Neural progenitor cell (in vitro differentiated cells): ENCODE measurements around the gene CLEC10A. TPM values are rescaled to one million over a fixed set of nuclear protein-coding genes. Genes with fewer than 3 reads are reported as not detected.

Experiments
- DNase-seq: peaks from one replicate; pipeline ENCODE4 v3.0.0-alpha.2; 2016; ENCODE audit warnings: low spot score
- H2AFZ ChIP-seq: fragments of 200-600 bp; sonication (generic); replicated peaks from 2 replicates; pipeline ENCODE4 v1.6.1; 2016; ENCODE audit warnings: antibody characterized with exemption
- H3F3A ChIP-seq: fragments of 200-600 bp; sonication (generic); 2 replicates; pipeline ENCODE4 v1.6.1; 2016; ENCODE audit warnings: antibody characterized with exemption, low read depth
- H3K27ac ChIP-seq: fragments of 200-600 bp; sonication (generic); 2 replicates; pipeline ENCODE4 v1.5.1; 2016; ENCODE audit warnings: mild to moderate bottlenecking
- H3K27me3 ChIP-seq: fragments of 200-600 bp; sonication (generic); 2 replicates; pipeline ENCODE4 v1.6.1; 2016; ENCODE audit warnings: mild to moderate bottlenecking, moderate library complexity
- H3K36me3 ChIP-seq: fragments of 200-600 bp; sonication (generic); 2 replicates; pipeline ENCODE4 v1.5.1; 2016
- H3K4me1 ChIP-seq: fragments of 200-600 bp; sonication (generic); 2 replicates; pipeline ENCODE4 v1.6.1; 2016; ENCODE audit warnings: mixed run types
- H3K4me2 ChIP-seq: fragments of 200-600 bp; sonication (generic); 2 replicates; pipeline ENCODE4 v1.6.1; 2016
- H3K4me3 ChIP-seq: fragments of 200-600 bp; sonication (generic); 2 replicates; pipeline ENCODE4 v1.5.1; 2016
- H3K79me2 ChIP-seq: fragments of 200-600 bp; sonication (generic); 2 replicates; pipeline ENCODE4 v1.6.1; 2016; ENCODE audit warnings: low read depth
- H3K9ac ChIP-seq: fragments of 200-600 bp; sonication (generic); 2 replicates; pipeline ENCODE4 v1.6.1; 2016
- H3K9me3 ChIP-seq: fragments of 200-600 bp; sonication (generic); 2 replicates; pipeline ENCODE4 v1.5.1; 2016; ENCODE audit warnings: low read depth
- H4K20me1 ChIP-seq: fragments of 200-600 bp; sonication (generic); 2 replicates; pipeline ENCODE4 v1.6.1; 2016; ENCODE audit warnings: low read depth
- H3K27ac Mint-ChIP-seq: 3 replicates; pipeline ENCODE4 v1.8.0; 2021; ENCODE audit warnings: mixed read lengths
- H3K27me3 Mint-ChIP-seq: 2 replicates; pipeline ENCODE4 v1.8.0; 2022; ENCODE audit warnings: low read depth, mild to moderate bottlenecking, inconsistent platforms, moderate library complexity, mixed read lengths; ENCODE audit not compliant: insufficient read depth
- H3K36me3 Mint-ChIP-seq: 3 replicates; pipeline ENCODE4 v1.8.0; 2021; ENCODE audit warnings: mixed read lengths
- H3K4me1 Mint-ChIP-seq: 3 replicates; pipeline ENCODE4 v1.8.0; 2021; ENCODE audit warnings: mixed read lengths
- H3K4me3 Mint-ChIP-seq: 3 replicates; pipeline ENCODE4 v1.8.0; 2021; ENCODE audit warnings: mild to moderate bottlenecking, moderate library complexity, mixed read lengths
- H3K9me3 Mint-ChIP-seq: 3 replicates; pipeline ENCODE4 v1.8.0; 2020; ENCODE audit warnings: mixed read lengths
- EZH2 ChIP-seq: fragments of 200-600 bp; sonication (generic); IDR thresholded peaks from 2 replicates; pipeline ENCODE4 v1.6.1; 2017; ENCODE audit warnings: antibody characterized with exemption, mild to moderate bottlenecking, moderate library complexity
- EZH2phosphoT487 ChIP-seq: fragments of 200-600 bp; sonication (generic); IDR thresholded peaks from 2 replicates; pipeline ENCODE4 v1.6.1; 2017; ENCODE audit warnings: antibody characterized with exemption
- total RNA-seq: library from RNA; depleted of rRNA; stranded (reverse); fragments of >200 nt; gene quantifications from 2 replicates; pipeline ENCODE4 v1.2.3, GENCODE V29; 2015; ENCODE audit warnings: low replicate concordance
- TF ChIP-seq, protein P1 (sequence below): fragments of 200-600 bp; sonication (generic); IDR thresholded peaks from 2 replicates; pipeline ENCODE4 v1.5.1; 2017; ENCODE audit warnings: antibody characterized with exemption, mild to moderate bottlenecking

CLEC10A gene
- total RNA-seq, 1 donor from 2014 or later = not detected

DNA sequence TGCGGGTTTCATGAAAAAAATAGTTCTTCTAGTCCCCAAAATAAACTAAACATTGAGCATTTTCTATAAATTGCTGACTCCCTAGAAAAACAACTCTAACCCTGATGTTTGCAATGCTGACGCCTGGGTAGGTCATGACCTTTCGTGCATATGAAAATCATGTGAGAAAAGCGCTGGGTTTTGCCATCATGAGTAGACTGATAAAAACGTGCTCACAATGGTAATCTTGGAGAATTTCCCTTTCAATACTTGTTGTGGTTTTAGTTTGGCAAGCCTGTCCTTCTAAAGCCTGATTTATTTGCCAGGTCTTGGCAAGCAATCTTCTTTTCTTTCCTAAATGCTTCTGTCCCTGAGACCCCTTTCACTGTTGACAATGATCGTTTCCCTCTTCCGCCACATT is 4.0 kb upstream of the CLEC10A start:
- Mint-ChIP-seq H3K36me3 (no peaks in the 10 kb centered on the region), H3K9me3 (peaks cover 9% of the 10 kb centered on the region), H3K27ac (no peak overlapping the region), H3K4me3 (no peak overlapping the region), H3K4me1 (peaks cover 5% of the 10 kb centered on the region), H3K27me3 (peaks cover 16% of the 10 kb centered on the region)
- Histone ChIP-seq H3K9me3 (no peaks in the 10 kb centered on the region), H3K4me3 (no peak overlapping the region), H3K4me1 (no peaks in the 10 kb centered on the region), H3K27me3 (no peaks in the 10 kb centered on the region), H3K27ac (no peak overlapping the region), H3F3A (no peaks in the 10 kb centered on the region), H2AFZ (no peak overlapping the region), H3K4me2 (no peak overlapping the region), H3K9ac (no peak overlapping the region), H3K79me2 (no peaks in the 10 kb centered on the region), H3K36me3 (no peaks in the 10 kb centered on the region), H4K20me1 (no peaks in the 10 kb centered on the region)
- TF ChIP-seq, protein P1, sequence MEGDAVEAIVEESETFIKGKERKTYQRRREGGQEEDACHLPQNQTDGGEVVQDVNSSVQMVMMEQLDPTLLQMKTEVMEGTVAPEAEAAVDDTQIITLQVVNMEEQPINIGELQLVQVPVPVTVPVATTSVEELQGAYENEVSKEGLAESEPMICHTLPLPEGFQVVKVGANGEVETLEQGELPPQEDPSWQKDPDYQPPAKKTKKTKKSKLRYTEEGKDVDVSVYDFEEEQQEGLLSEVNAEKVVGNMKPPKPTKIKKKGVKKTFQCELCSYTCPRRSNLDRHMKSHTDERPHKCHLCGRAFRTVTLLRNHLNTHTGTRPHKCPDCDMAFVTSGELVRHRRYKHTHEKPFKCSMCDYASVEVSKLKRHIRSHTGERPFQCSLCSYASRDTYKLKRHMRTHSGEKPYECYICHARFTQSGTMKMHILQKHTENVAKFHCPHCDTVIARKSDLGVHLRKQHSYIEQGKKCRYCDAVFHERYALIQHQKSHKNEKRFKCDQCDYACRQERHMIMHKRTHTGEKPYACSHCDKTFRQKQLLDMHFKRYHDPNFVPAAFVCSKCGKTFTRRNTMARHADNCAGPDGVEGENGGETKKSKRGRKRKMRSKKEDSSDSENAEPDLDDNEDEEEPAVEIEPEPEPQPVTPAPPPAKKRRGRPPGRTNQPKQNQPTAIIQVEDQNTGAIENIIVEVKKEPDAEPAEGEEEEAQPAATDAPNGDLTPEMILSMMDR = no peak
- no peak for TF ChIP-seq EZH2
- no peak for DNase-seq

DNA sequence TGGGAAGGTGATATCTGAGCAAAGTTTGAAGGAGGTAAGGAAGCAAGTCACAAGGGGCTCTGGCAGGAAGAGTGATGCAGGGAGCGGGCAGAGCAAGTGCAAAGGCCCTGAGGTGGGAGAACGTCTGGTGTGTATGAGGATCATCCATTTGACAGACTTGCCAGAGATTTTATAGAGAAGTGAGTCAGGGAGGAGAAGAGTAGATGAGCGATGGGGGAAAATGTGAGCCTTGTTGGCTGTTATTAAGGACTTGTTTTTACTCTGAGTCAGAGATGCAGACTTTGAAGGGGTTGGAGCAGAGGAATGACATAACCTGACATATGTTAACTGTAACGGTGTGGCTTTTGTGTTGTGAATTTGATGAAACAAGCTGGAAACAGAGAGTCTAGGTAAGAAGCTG is 3.5 kb upstream of the CLEC10A start:
- H3K27ac ChIP-seq = no peak overlapping the region
- H3K4me3 ChIP-seq = no peak overlapping the region
- H2AFZ ChIP-seq = no peak overlapping the region
- Mint-ChIP-seq H3K4me1 (peaks cover 5% of the 10 kb centered on the region), H3K36me3 (no peaks in the 10 kb centered on the region), H3K27me3 (peaks cover 18% of the 10 kb centered on the region), H3K9me3 (peaks cover 7% of the 10 kb centered on the region), H3K27ac (no peak overlapping the region), H3K4me3 (no peak overlapping the region)
- no peak overlapping the region for H3K9ac ChIP-seq
- DNase-seq = no peak
- no peaks in the 10 kb centered on the region for H3K9me3 ChIP-seq
- no peaks in the 10 kb centered on the region for H3K79me2 ChIP-seq
- H3K36me3 ChIP-seq = no peaks in the 10 kb centered on the region
- H3K4me1 ChIP-seq = no peaks in the 10 kb centered on the region
- H3F3A ChIP-seq = no peaks in the 10 kb centered on the region
- H4K20me1 ChIP-seq = no peaks in the 10 kb centered on the region
- TF ChIP-seq, protein P1 = no peak
- TF ChIP-seq EZH2 (no peak), EZH2phosphoT487 (no peak)
- no peak overlapping the region for H3K4me2 ChIP-seq
- H3K27me3 ChIP-seq = no peaks in the 10 kb centered on the region

DNA sequence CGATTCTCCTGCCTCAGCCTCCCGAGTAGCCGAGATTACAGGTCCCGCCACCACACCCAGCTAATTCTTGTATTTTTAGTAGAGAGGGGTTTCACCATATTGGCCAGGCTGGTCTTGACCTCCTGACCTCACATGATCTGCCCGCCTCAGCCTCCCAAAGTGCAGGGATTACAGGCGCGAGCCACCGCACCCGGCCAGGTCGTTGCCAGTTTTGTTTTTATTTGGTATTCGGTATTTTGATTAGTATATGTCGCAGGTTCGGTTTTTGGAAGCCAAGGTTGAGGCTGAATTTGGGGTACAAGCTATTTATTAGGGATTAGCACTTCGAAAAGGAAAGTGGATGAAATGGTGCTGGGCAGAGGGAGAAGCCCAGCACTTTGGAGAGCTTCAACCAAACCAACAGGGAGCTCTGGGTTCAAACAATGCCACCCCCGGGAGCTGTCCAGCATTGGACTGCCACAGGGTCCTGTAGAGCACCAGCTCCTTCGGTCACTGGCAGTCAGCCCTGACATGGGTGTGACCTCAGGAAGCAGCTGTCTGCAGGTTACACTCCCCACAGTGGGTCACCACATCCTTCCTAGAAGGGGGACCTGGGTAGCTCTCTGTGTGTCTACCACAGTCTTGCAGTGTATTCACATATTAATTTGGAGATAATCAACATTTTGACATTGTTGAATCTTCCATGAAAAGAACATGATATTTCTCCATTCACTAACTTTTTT is 1.5 kb upstream of the CLEC10A start:
- no peaks in the 10 kb centered on the region for H3K79me2 ChIP-seq
- H2AFZ ChIP-seq = no peak overlapping the region
- H3K36me3 ChIP-seq = no peaks in the 10 kb centered on the region
- no peaks in the 10 kb centered on the region for H3K4me1 ChIP-seq
- Mint-ChIP-seq H3K4me3 (no peak overlapping the region), H3K9me3 (peaks cover 13% of the 10 kb centered on the region), H3K27me3 (peaks cover 27% of the 10 kb centered on the region), H3K27ac (no peak overlapping the region), H3K4me1 (no peaks in the 10 kb centered on the region), H3K36me3 (no peaks in the 10 kb centered on the region)
- no peak overlapping the region for H3K4me2 ChIP-seq
- no peak overlapping the region for H3K27ac ChIP-seq
- no peak overlapping the region for H3K9ac ChIP-seq
- TF ChIP-seq EZH2 (no peak), EZH2phosphoT487 (no peak)
- TF ChIP-seq, protein P1 = no peak
- no peak overlapping the region for H3K4me3 ChIP-seq
- no peaks in the 10 kb centered on the region for H3F3A ChIP-seq
- H3K9me3 ChIP-seq = no peaks in the 10 kb centered on the region
- no peaks in the 10 kb centered on the region for H4K20me1 ChIP-seq
- H3K27me3 ChIP-seq = no peaks in the 10 kb centered on the region
- no peak for DNase-seq
